GM23248 (cell line): ENCODE measurements around the gene TGFB1I1. TPM values are rescaled to one million over a fixed set of nuclear protein-coding genes. Genes with fewer than 3 reads are reported as not detected.

Experiments used
- DNase-seq: peaks from one replicate; pipeline ENCODE4 v3.0.0-alpha.2; 2015
- H2AFZ ChIP-seq: fragments of 200-600 bp; sonication (generic); 2 replicates; pipeline ENCODE4 v1.6.1; 2016; ENCODE audit warnings: antibody characterized with exemption
- H3F3A ChIP-seq: fragments of 200-600 bp; sonication (generic); 2 replicates; pipeline ENCODE4 v1.6.1; 2016; ENCODE audit warnings: mild to moderate bottlenecking, antibody characterized with exemption, mixed run types; ENCODE audit not compliant: insufficient read depth
- H3K27ac ChIP-seq: fragments of 200-600 bp; sonication (generic); 2 replicates; pipeline ENCODE4 v1.5.1; 2016; ENCODE audit warnings: mild to moderate bottlenecking
- H3K27me3 ChIP-seq: fragments of 200-600 bp; sonication (generic); replicated peaks from 2 replicates; pipeline ENCODE4 v1.6.1; 2016; ENCODE audit warnings: mild to moderate bottlenecking; ENCODE audit not compliant: insufficient read depth
- H3K36me3 ChIP-seq: fragments of 200-600 bp; sonication (generic); 2 replicates; pipeline ENCODE4 v1.6.1; 2016; ENCODE audit warnings: low read depth, mild to moderate bottlenecking
- H3K4me1 ChIP-seq: fragments of 200-600 bp; sonication (generic); 2 replicates; pipeline ENCODE4 v1.6.1; 2016; ENCODE audit warnings: mild to moderate bottlenecking; ENCODE audit not compliant: insufficient read depth
- H3K4me2 ChIP-seq: fragments of 200-600 bp; sonication (generic); one replicate; pipeline ENCODE4 v1.6.1; 2016; ENCODE audit warnings: mild to moderate bottlenecking; ENCODE audit not compliant: unreplicated experiment
- H3K4me3 ChIP-seq: fragments of 200-600 bp; sonication (generic); 2 replicates; pipeline ENCODE4 v1.5.1; 2016; ENCODE audit warnings: mild to moderate bottlenecking
- H3K79me2 ChIP-seq: fragments of 200-600 bp; sonication (generic); 2 replicates; pipeline ENCODE4 v1.6.1; 2016; ENCODE audit warnings: mild to moderate bottlenecking; ENCODE audit not compliant: insufficient read depth
- H3K9ac ChIP-seq: fragments of 200-600 bp; sonication (generic); 2 replicates; pipeline ENCODE4 v1.6.1; 2016; ENCODE audit warnings: mild to moderate bottlenecking
- H3K9me2 ChIP-seq: fragments of 200-600 bp; sonication (generic); 2 replicates; pipeline ENCODE4 v1.6.1; 2016; ENCODE audit warnings: mixed run types, mild to moderate bottlenecking, moderate library complexity; ENCODE audit not compliant: insufficient read depth
- H3K9me3 ChIP-seq: fragments of 200-600 bp; sonication (generic); one replicate; pipeline ENCODE4 v1.6.1; 2017; ENCODE audit warnings: low read depth
- H4K20me1 ChIP-seq: fragments of 200-600 bp; sonication (generic); 2 replicates; pipeline ENCODE4 v1.6.0; 2016; ENCODE audit not compliant: insufficient read depth
- EZH2 ChIP-seq: fragments of 200-600 bp; sonication (generic); IDR thresholded peaks from 2 replicates; pipeline ENCODE4 v1.6.1; 2018; ENCODE audit warnings: antibody characterized with exemption, mild to moderate bottlenecking; ENCODE audit not compliant: insufficient read depth, poor library complexity, severe bottlenecking
- EZH2phosphoT487 ChIP-seq: fragments of 200-600 bp; sonication (generic); IDR thresholded peaks from 2 replicates; pipeline ENCODE4 v1.6.1; 2018; ENCODE audit warnings: antibody characterized with exemption, moderate library complexity, mild to moderate bottlenecking, low read depth; ENCODE audit not compliant: insufficient read depth
- WGBS, 2 experiments: methylation state at CpG; one replicate each; pipeline ENCODE4 v1.1.6; 2015 to 2017; ENCODE audit warnings: low lambda C conversion rate in 2 of 2, low coverage in 1 of 2; ENCODE audit errors: missing lambda C conversion rate in 2 of 2; 5-methylcytosine and 5-hydroxymethylcytosine counted together
- in situ Hi-C: fragments of 300-500 bp; cut with MboI; formaldehyde crosslinking; loops from 2 replicates; pipeline ENCODE4 v1.15.0; 2020
- polyA plus RNA-seq: library from polyadenylated mRNA; unstranded; fragments of >200 nt; fragmentation: Nextera tagmentation; extraction: Ambion mirVana; gene quantifications from 2 replicates; pipeline ENCODE4 v1.2.1, GENCODE V29; 2016
- total RNA-seq: library from RNA; depleted of rRNA; stranded (reverse); fragments of >200 nt; shearing (Covaris generic); gene quantifications from 2 replicates; pipeline ENCODE4 v1.2.3, GENCODE V29; 2014

Gene TGFB1I1
- total and polyA plus RNA-seq, 2 experiments from 2014 or later = 88.5 to 174 TPM

DNA sequence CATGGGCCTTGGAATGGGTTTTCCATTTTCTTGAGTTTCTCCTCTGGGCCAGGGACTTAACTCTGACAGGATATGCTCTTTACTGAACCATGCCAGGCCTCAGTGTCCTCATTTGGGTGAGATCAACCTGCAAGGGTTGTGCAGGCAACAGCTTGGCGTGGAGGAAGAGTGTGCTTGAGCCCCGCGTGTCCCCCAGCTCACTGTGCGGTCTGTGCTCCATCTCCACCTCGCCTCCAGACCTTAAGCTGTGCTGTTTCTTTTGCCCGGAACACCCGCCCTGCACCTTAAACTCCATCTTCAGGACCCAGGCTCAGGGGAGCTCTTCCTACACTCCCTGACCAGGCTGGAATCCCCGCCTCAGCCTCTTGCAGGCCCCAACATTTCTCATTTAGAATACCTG lies 26.5 kb downstream of the TGFB1I1 start:
- Histone ChIP-seq H3K27ac (no peak overlapping the region), H3K4me1 (peaks cover 5% of the 10 kb centered on the region; the same call in 1 of the 2 replicates), H3K36me3 (no peaks in the 10 kb centered on the region; the same call in 1 of the 2 replicates), H3K4me3 (no peak overlapping the region), H3K9me2 (no peaks in the 10 kb centered on the region), H3K27me3 (no peaks in the 10 kb centered on the region), H3K9ac (no peak overlapping the region), H4K20me1 (no peaks in the 10 kb centered on the region), H3K4me2 (no peak overlapping the region), H2AFZ (no peak overlapping the region), H3K9me3 (no peaks in the 10 kb centered on the region), H3K79me2 (peaks cover 9% of the 10 kb centered on the region; the same call in 1 of the 2 replicates), H3F3A (peaks cover 8% of the 10 kb centered on the region; the same call in 1 of the 2 replicates)
- TF ChIP-seq EZH2phosphoT487 (no peak), EZH2 (no peak)
- in situ Hi-C loops = no loop called here
- 97 to 99% methylated on average over 8 of the region's 8 CpGs for WGBS, 2 experiments
- DNase-seq = no peak

DNA sequence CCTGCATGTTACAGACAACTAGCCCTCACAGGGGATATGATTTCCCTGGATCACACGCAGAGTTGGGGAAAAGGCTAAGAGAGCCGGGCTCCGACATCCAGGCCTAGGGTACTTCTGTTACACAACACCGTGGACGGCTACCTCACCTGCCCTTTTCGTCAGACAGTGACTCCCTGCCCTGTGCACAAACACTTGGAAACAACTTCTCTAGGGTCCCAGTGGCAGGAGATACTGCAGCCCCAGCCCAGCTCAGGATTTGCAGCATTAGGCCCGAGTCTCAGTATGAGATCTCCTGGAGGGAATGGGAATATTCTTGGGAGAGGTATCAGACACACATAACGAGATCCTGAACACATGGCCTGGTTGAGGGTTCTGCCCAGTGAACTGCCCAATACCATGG lies 28.0 kb downstream of the TGFB1I1 start:
- WGBS, 2 experiments = 94 to 96% methylated on average over 8 of the region's 8 CpGs
- H3K9me2 ChIP-seq = no peaks in the 10 kb centered on the region
- no peak overlapping the region for H2AFZ ChIP-seq
- TF ChIP-seq EZH2phosphoT487 = no peak
- no peak for TF ChIP-seq EZH2
- no peak overlapping the region for H3K9ac ChIP-seq
- H3K4me1 ChIP-seq = peaks cover 5% of the 10 kb centered on the region; the same call in 1 of the 2 replicates
- H3K27me3 ChIP-seq = no peaks in the 10 kb centered on the region
- no peaks in the 10 kb centered on the region for H4K20me1 ChIP-seq
- H3K4me3 ChIP-seq = no peak overlapping the region
- peaks cover 9% of the 10 kb centered on the region; the same call in 1 of the 2 replicates for H3K79me2 ChIP-seq
- H3K4me2 ChIP-seq = no peak overlapping the region
- DNase-seq = no peak
- in situ Hi-C loops = no loop called here
- no peaks in the 10 kb centered on the region for H3K9me3 ChIP-seq
- H3F3A ChIP-seq = peaks cover 8% of the 10 kb centered on the region; the same call in 1 of the 2 replicates
- no peak overlapping the region for H3K27ac ChIP-seq
- H3K36me3 ChIP-seq = no peaks in the 10 kb centered on the region; the same call in 1 of the 2 replicates

DNA sequence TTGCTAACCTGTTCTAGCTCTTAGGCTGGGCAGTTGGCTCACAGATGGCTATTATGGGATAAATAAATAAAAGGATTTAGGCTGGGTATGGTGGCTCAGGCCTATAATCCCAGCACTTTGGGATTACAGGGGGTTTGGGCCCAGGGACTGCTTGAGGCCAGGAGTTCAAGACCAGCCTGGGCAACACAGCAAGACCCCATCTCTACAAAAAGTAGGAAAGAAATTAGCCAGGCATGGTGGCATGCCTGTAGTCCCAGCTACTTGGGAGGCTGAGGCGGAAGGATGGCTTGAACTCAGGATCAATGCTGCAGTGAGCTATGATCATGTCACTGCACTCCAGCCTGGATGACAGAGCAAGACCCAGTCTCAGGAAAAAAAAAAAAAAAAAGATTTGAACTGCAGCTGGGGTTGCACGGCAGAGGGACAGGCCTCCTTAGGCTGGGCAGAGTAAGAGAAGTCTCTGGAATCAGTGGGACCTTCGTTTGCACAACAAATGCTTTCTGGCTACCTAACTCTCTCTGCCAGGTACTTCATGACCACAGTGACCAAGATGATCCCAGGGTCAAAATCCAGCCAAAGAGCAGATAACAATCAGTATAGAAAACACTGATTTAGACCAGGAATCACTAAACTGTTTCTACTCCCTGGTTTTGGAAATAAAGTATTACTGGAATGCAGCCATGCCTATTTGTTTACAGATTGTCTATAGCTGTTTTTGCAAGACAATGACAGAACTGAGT lies 29.4 kb downstream of the TGFB1I1 start:
- Histone ChIP-seq H3F3A (peaks cover 8% of the 10 kb centered on the region; the same call in 1 of the 2 replicates), H3K9ac (no peak overlapping the region), H3K4me1 (peaks cover 7% of the 10 kb centered on the region; the same call in 1 of the 2 replicates), H3K4me2 (no peak overlapping the region), H3K27ac (no peak overlapping the region), H2AFZ (no peak overlapping the region), H3K36me3 (no peaks in the 10 kb centered on the region; the same call in 1 of the 2 replicates), H3K27me3 (no peaks in the 10 kb centered on the region), H3K79me2 (peaks cover 16% of the 10 kb centered on the region), H3K4me3 (no peak overlapping the region), H3K9me2 (no peaks in the 10 kb centered on the region), H4K20me1 (no peaks in the 10 kb centered on the region), H3K9me3 (no peaks in the 10 kb centered on the region)
- WGBS, 2 experiments = 66 to 85% methylated on average over 3 of the region's 3 CpGs
- in situ Hi-C loops = no loop called here
- TF ChIP-seq EZH2phosphoT487 = no peak
- TF ChIP-seq EZH2 = no peak
- DNase-seq = no peak

DNA sequence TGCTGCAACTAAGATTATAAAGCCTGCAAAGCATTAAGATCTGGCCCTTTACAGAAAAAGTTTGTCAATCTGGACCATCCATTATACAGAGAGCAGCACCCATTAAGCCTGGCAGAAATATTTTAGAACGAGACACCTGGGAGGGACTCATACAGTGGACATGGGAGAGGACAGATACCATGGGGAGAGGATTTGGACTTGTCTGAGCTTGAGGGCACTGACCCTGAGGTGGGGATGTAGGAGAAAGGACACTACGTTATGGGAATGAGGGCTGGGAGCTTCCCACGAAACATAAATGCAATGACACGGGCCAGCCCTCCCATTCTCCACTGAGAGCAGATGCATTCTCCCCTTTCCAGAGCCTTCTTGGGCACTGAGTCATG lies 30.0 kb downstream of the TGFB1I1 start:
- WGBS, 2 experiments = 50 to 55% methylated on average over 4 of the region's 4 CpGs
- peaks cover 12% of the 10 kb centered on the region; the same call in 1 of the 2 replicates for H3K4me1 ChIP-seq
- H3K9me2 ChIP-seq = no peaks in the 10 kb centered on the region
- no peaks in the 10 kb centered on the region; the same call in 1 of the 2 replicates for H3K36me3 ChIP-seq
- H3K9me3 ChIP-seq = no peaks in the 10 kb centered on the region
- H3K27me3 ChIP-seq = no peaks in the 10 kb centered on the region
- H2AFZ ChIP-seq = no peak overlapping the region
- H3K79me2 ChIP-seq = peaks cover 22% of the 10 kb centered on the region
- in situ Hi-C loops = no loop called here
- H3K9ac ChIP-seq = no peak overlapping the region
- H4K20me1 ChIP-seq = no peaks in the 10 kb centered on the region
- H3K4me3 ChIP-seq = no peak overlapping the region
- TF ChIP-seq EZH2 = no peak
- TF ChIP-seq EZH2phosphoT487 = no peak
- DNase-seq = no peak
- no peak overlapping the region for H3K27ac ChIP-seq
- H3K4me2 ChIP-seq = no peak overlapping the region
- H3F3A ChIP-seq = peaks cover 8% of the 10 kb centered on the region; the same call in 1 of the 2 replicates
